Measurements from ENCODE around the gene CPNE5.

DNA sequence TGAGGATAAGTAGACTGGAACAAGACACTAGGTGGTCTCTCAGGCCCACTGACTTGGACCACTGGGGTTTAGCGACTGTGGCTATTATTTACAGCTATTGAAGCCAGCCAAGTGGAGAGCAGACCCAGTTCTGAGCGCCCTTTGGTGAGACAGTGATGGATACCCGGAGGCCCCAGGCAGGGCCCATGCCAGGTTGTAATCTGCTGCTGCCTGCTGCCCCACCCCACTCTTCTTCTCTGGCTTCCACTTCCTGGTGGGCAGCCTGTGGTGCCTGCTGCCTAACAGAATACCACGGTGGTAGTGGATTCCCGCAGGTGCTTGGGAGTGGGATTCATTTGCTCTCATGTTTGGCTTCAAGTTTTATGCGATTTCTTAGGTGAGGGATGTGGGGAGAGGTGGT, 141.0 kb downstream of the CPNE5 start:
- TF ChIP-seq, protein P1, sequence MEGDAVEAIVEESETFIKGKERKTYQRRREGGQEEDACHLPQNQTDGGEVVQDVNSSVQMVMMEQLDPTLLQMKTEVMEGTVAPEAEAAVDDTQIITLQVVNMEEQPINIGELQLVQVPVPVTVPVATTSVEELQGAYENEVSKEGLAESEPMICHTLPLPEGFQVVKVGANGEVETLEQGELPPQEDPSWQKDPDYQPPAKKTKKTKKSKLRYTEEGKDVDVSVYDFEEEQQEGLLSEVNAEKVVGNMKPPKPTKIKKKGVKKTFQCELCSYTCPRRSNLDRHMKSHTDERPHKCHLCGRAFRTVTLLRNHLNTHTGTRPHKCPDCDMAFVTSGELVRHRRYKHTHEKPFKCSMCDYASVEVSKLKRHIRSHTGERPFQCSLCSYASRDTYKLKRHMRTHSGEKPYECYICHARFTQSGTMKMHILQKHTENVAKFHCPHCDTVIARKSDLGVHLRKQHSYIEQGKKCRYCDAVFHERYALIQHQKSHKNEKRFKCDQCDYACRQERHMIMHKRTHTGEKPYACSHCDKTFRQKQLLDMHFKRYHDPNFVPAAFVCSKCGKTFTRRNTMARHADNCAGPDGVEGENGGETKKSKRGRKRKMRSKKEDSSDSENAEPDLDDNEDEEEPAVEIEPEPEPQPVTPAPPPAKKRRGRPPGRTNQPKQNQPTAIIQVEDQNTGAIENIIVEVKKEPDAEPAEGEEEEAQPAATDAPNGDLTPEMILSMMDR (IDR thresholded peaks at IDR 0.05) = no peak
- TF ChIP-seq POLR2AphosphoS5 (IDR thresholded peaks at IDR 0.05) = no peak

All from prostate gland (tissue), 2 donors.